Activated T-cell treated with anti-CD3 and anti-CD28 coated beads, Interleukin-2, amount 50 U/mL, for 72 hours (primary cell): Measurements from ENCODE around the gene ZGPAT. TPM values are rescaled to one million over a fixed set of nuclear protein-coding genes. Genes with fewer than 3 reads are reported as not detected.
"Not testable (repeated sequence)": the region's sequence is repeated elsewhere in the genome, so short reads cannot be mapped to it uniquely, and the experiment has no call there.

Experiments used
- ATAC-seq, 2 donors: fragments of 150-1000 bp; cut with Tn5 transposase; replicated peaks in 1 of 2; 2 replicates each; pipeline ENCODE4 v1.10.0; 2021; ENCODE audit warnings: moderate library complexity in 2 of 2, mild to moderate bottlenecking in 1 of 2
- DNase-seq, 2 donors: peaks; one replicate each; pipeline ENCODE4 v3.0.0; 2021 to 2022; ENCODE audit warnings: mixed read lengths in 1 of 2
- H3K27ac Mint-ChIP-seq: one replicate; pipeline ENCODE4 v1.8.0; 2022; ENCODE audit warnings: mild to moderate bottlenecking, moderate library complexity, mixed read lengths
- H3K27me3 Mint-ChIP-seq: one replicate; pipeline ENCODE4 v1.8.0; 2022; ENCODE audit warnings: low read depth, mixed read lengths
- H3K36me3 Mint-ChIP-seq, 2 donors: one replicate each; pipeline ENCODE4 v1.8.0; 2022; ENCODE audit warnings: mixed read lengths in 2 of 2, mild to moderate bottlenecking in 1 of 2; ENCODE audit not compliant: insufficient read depth in 2 of 2
- H3K4me1 Mint-ChIP-seq: one replicate; pipeline ENCODE4 v1.8.0; 2022; ENCODE audit warnings: low read depth, mixed read lengths
- H3K4me3 Mint-ChIP-seq, 2 donors: one replicate each; pipeline ENCODE4 v1.8.0; 2022; ENCODE audit warnings: mild to moderate bottlenecking in 2 of 2, mixed read lengths in 2 of 2, moderate library complexity in 2 of 2
- H3K9me3 Mint-ChIP-seq, 2 donors: one replicate each; pipeline ENCODE4 v1.8.0; 2022; ENCODE audit warnings: mixed read lengths in 2 of 2
- total RNA-seq, 2 donors: library from RNA; stranded (reverse); gene quantifications; one replicate each; pipeline ENCODE4 v1.2.3, GENCODE V29; 2022

The ZGPAT gene, protein sequence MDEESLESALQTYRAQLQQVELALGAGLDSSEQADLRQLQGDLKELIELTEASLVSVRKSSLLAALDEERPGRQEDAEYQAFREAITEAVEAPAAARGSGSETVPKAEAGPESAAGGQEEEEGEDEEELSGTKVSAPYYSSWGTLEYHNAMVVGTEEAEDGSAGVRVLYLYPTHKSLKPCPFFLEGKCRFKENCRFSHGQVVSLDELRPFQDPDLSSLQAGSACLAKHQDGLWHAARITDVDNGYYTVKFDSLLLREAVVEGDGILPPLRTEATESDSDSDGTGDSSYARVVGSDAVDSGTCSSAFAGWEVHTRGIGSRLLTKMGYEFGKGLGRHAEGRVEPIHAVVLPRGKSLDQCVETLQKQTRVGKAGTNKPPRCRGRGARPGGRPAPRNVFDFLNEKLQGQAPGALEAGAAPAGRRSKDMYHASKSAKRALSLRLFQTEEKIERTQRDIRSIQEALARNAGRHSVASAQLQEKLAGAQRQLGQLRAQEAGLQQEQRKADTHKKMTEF
- total RNA-seq: 10 to 100 TPM; 24.3 to 28.0 TPM

- peak within 1 kb of the TSS; percentile 77 for H3K27ac Mint-ChIP-seq
- ATAC-seq (peak; percentile 89 to 90), DNase-seq (peak; percentile 87 to 94)
- H3K36me3 Mint-ChIP-seq: peaks cover 6 to 31% of the 10 kb centered on the region in 2 donors
- peaks cover 51% of the 10 kb centered on the region for H3K4me1 Mint-ChIP-seq
- H3K9me3 Mint-ChIP-seq: peaks cover 2 to 5% of the 10 kb centered on the region in 2 donors
- H3K4me3 Mint-ChIP-seq: peak within 1 kb of the TSS; percentile 94 to 96
- no peaks in the 10 kb centered on the region for H3K27me3 Mint-ChIP-seq
Measured at GRCh38 chr20:63707558-63708300, at the start of gene ZGPAT, which contains the start of gene ARFRP1. Gene ZGPAT (plus strand): TSS chr20:63708039. CDS start chr20:63708581, 542 bp downstream. Gene ARFRP1 (minus strand): TSS chr20:63707976. CDS start chr20:63707091, 885 bp downstream.

DNA sequence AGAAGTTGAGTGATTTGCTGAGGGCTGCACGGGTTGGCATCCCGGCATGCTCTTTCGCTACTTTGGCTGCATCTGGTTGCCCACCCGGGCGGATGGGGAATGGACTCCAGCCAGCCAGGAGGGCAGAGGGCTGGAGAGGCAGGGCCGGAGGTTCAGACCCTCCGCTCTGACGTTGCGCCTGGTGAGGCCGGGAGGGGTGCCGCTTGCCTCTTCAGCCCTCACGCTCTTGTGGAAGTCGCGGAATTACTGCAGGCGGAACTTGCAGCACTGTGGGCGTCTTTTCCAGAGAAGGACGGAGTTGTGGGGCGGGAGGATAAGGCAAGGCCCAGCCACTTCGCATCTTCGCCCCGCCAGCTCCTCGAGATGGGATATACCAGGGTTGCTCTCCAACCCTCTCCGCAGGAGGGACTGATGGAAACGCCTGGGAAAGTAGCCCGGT, 49.1 kb upstream of the ZGPAT start:
- no peaks in the 10 kb centered on the region for H3K9me3 Mint-ChIP-seq
- peak overlapping the region; percentile 90 to 98 for H3K4me3 Mint-ChIP-seq
- peak overlapping the region; percentile 90 for H3K27ac Mint-ChIP-seq
- DNase-seq: no peak
- no peaks in the 10 kb centered on the region for H3K36me3 Mint-ChIP-seq
- H3K4me1 Mint-ChIP-seq: peaks cover 30% of the 10 kb centered on the region
- no peaks in the 10 kb centered on the region for H3K27me3 Mint-ChIP-seq
- ATAC-seq: peak; percentile 10 to 14

DNA sequence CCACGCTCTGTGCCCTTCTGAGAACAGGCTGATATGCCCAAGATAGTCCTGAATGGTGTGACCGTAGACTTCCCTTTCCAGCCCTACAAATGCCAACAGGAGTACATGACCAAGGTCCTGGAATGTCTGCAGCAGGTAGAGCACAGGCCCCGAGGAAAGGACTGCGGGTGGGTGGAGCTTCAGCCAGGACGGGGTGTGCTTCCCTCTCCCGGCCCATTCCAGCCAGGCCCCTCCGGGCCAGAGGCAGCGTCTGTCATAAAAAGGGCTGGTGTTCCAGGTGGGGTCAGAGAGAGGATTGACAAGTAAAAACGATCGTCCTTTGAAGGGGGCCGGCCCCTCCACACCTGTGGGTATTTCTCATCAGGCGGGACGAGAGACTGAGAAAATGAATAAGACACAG, 48.5 kb upstream of the ZGPAT start:
- Mint-ChIP-seq H3K27me3 (no peaks in the 10 kb centered on the region), H3K4me1 (peaks cover 24% of the 10 kb centered on the region), H3K4me3 (peak overlapping the region; percentile 90 to 98), H3K27ac (peak overlapping the region; percentile 54), H3K36me3 (no peaks in the 10 kb centered on the region), H3K9me3 (no peaks in the 10 kb centered on the region)
- DNase-seq (no peak), ATAC-seq (no peak)

DNA sequence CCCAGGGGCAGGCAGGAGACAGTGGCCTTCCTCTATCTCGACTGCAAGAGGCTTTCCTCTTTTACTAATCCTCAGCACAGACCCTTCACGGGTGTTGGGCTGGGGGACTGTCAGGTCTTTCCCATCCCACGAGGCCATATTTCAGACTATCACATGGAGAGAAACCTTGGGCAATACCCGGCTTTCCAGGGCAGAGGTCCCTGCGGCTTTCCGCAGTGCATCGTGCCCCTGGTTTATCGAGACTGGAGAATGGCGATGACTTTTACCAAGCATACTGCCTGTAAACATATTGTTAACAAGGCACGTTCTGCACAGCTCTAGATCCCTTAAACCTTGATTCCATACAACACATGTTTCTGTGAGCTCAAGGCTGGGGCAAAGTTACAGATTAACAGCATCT, 47.7 kb upstream of the ZGPAT start:
- H3K4me3 Mint-ChIP-seq: peak overlapping the region; percentile 90 to 98
- not testable (repeated sequence) for H3K9me3 Mint-ChIP-seq, ATAC-seq, H3K36me3 Mint-ChIP-seq, DNase-seq, H3K27ac Mint-ChIP-seq, H3K27me3 Mint-ChIP-seq
- peaks cover 17% of the 10 kb centered on the region for H3K4me1 Mint-ChIP-seq

DNA sequence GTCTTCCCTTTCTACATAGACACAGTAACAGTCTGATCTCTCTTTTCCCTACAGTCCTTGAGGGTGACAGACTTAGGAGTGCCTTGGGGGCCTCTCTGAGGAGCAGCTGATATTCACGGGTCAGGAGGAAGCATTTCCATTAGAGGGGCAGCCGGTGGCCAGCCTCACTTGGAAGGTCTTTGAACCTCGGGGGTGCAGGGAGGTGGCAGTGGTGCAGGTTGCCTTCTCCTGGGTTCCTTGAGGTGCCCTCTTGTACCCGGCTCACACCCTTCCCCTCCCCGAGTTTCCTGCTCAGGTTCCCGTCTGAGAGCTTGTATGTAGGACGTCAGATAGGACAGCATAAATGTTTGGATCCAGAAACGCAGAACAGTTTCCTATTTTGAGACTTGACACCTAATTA, 47.2 kb upstream of the ZGPAT start:
- H3K4me1 Mint-ChIP-seq: peaks cover 17% of the 10 kb centered on the region
- no peaks in the 10 kb centered on the region for H3K27me3 Mint-ChIP-seq
- H3K27ac Mint-ChIP-seq: no peak overlapping the region

DNA sequence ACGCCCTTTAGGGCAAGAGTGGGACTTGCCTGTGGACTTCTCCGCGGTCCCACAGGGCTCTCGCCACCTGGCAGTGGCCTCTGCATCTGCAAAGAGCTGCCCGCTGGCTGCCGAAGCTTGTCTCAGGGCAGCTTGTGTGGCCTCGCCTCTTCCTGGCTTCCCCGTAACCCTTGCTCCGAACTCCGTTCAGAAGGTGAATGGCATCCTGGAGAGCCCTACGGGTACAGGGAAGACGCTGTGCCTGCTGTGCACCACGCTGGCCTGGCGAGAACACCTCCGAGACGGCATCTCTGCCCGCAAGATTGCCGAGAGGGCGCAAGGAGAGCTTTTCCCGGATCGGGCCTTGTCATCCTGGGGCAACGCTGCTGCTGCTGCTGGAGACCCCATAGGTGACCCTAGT, 46.7 kb upstream of the ZGPAT start:
- DNase-seq (no peak), ATAC-seq (no peak)
- H3K27me3 Mint-ChIP-seq: no peaks in the 10 kb centered on the region
- H3K27ac Mint-ChIP-seq: no peak overlapping the region
- H3K36me3 Mint-ChIP-seq: peaks cover 0 to 2% of the 10 kb centered on the region in 2 donors
- peaks cover 17% of the 10 kb centered on the region for H3K4me1 Mint-ChIP-seq
- no peak overlapping the region for H3K4me3 Mint-ChIP-seq
- H3K9me3 Mint-ChIP-seq: no peaks in the 10 kb centered on the region

More for the DNA sequence above, 47.2 kb upstream of the ZGPAT start:
- no peak for DNase-seq
- ATAC-seq: no peak
- H3K9me3 Mint-ChIP-seq: no peaks in the 10 kb centered on the region
- peaks cover 0 to 2% of the 10 kb centered on the region in 2 donors for H3K36me3 Mint-ChIP-seq
- peak overlapping the region in 1 of 2 donors; percentile 17 for H3K4me3 Mint-ChIP-seq

GRCh38 chr20:63661959-63662812, 45.7 kb upstream of the ZGPAT start:
- DNase-seq: no peak
- Mint-ChIP-seq H3K4me1 (peaks cover 17% of the 10 kb centered on the region), H3K27me3 (no peaks in the 10 kb centered on the region), H3K9me3 (no peaks in the 10 kb centered on the region), H3K4me3 (no peak overlapping the region), H3K36me3 (peaks cover 0 to 4% of the 10 kb centered on the region in 2 donors), H3K27ac (no peak overlapping the region)
- ATAC-seq: no peak

DNA sequence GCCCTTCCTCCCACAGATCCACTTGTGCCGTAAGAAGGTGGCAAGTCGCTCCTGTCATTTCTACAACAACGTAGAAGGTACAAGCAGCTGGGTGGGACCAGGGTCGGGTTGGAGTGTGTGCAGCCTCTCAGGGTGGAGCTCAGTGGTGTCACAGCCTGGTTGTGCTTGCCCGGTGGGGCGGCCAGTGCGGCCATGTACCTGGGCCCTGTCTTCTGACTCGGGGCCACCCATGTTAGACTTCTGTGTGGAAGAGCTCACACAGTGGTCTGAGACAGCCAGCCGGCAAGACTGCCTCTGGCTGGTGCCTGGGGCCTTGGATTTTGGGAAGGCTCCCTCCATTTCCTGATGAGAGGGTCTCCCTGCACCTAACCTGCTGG, 45.0 kb upstream of the ZGPAT start:
- no peaks in the 10 kb centered on the region for H3K27me3 Mint-ChIP-seq
- peaks cover 0 to 4% of the 10 kb centered on the region in 2 donors for H3K36me3 Mint-ChIP-seq
- no peak overlapping the region for H3K27ac Mint-ChIP-seq
- DNase-seq: no peak
- no peak overlapping the region for H3K4me3 Mint-ChIP-seq
- H3K9me3 Mint-ChIP-seq: no peaks in the 10 kb centered on the region
- no peak for ATAC-seq
- H3K4me1 Mint-ChIP-seq: peaks cover 17% of the 10 kb centered on the region

DNA sequence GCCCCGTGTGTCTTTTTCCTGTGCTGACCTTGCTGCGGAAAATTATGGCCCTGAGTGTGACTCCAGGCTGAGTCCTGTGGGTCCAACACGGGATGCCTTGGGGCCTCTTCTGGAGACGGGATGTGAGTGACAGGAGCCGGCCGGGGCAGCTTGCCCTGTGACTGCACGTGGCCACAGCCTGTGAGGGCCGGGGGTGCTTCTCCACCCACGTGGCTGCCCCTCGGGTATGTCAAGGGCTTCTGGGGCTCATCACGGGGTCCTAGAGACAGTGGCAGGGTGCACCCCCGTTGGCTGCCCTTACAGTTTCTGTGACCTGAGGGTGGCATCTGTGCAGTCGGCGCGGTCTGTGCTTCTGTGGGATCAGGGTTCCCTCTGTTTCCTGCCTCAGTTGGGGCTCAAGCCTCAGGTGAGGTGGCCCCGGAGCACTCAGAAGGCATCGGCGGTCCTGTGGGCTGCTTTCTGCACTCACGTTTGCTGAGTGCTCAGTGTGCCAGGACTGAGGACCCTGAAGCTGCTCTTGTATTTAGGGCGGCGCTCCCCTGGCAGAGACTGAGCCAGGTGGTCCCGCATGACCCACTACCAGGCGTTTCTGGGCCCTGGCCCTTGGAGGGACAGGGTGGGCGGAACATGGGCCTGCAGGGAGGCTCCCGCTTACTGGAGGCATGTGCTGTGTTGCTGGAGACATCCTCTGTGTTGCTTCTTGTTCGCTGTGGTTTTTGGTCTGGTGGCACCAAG, 44.3 kb upstream of the ZGPAT start:
- H3K27ac Mint-ChIP-seq: no peak overlapping the region
- no peak overlapping the region for H3K4me3 Mint-ChIP-seq
- ATAC-seq: no peak
- peaks cover 0 to 9% of the 10 kb centered on the region in 2 donors for H3K36me3 Mint-ChIP-seq
- H3K9me3 Mint-ChIP-seq: no peaks in the 10 kb centered on the region
- peaks cover 17% of the 10 kb centered on the region for H3K4me1 Mint-ChIP-seq
- DNase-seq: no peak
- no peaks in the 10 kb centered on the region for H3K27me3 Mint-ChIP-seq

- no peak overlapping the region for H3K27ac Mint-ChIP-seq
- H3K4me1 Mint-ChIP-seq: peaks cover 12% of the 10 kb centered on the region
- peaks cover 0 to 11% of the 10 kb centered on the region in 2 donors for H3K36me3 Mint-ChIP-seq
- no peaks in the 10 kb centered on the region for H3K27me3 Mint-ChIP-seq
- H3K4me3 Mint-ChIP-seq: no peak overlapping the region
- ATAC-seq (no peak), DNase-seq (no peak)
- no peaks in the 10 kb centered on the region for H3K9me3 Mint-ChIP-seq
Measured at GRCh38 chr20:63664143-63664851, 43.5 kb upstream of the ZGPAT start.

DNA sequence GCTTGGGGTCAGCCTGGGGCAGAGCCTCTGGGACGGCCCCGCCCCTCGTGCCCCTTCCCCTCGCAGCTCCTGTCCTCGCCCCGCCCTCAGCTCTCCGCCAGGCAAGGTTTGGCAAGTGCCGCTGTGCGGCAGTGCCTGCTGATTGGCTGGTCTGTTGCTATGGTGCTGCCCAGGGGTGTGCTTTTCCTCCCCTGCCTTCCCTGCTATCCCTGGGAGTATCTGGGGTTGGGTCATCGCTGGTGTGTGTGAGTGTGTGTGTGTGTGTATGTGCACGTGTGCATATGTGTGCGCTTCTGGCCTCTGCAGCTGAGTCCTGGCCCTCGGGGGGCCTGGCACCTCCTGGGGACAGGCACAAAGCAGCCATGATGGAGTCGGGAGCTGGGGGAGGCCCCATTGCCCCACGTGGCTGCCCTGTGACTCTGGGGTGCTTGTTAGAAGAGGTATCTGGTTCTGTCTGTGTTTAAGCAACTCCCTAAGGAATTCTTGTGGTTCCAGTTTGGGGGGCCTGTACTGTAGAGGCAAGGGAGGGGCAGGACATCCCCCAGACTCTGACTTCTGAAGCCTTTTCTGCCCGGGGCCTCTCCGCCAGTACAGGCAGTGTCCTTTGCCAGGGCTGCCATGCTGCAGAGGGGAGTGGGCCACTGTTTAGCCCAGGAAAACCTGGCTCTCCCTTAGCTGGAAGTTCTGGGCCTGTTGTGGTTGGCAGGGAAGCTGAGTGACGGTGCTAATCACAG, 42.8 kb upstream of the ZGPAT start:
- H3K4me3 Mint-ChIP-seq: no peak overlapping the region
- H3K27me3 Mint-ChIP-seq: no peaks in the 10 kb centered on the region
- no peaks in the 10 kb centered on the region for H3K9me3 Mint-ChIP-seq
- no peak overlapping the region for H3K27ac Mint-ChIP-seq
- peaks cover 5% of the 10 kb centered on the region for H3K4me1 Mint-ChIP-seq
- no peak for ATAC-seq
- DNase-seq: no peak
- peaks cover 0 to 11% of the 10 kb centered on the region in 2 donors for H3K36me3 Mint-ChIP-seq
